Muscle layer of colon (tissue), 2 donors: ENCODE measurements around the gene CLIP1.
"Not testable (repeated sequence)": the region's sequence is repeated elsewhere in the genome, so short reads cannot be mapped to it uniquely, and the experiment has no call there.

Experiments used
- H3K27ac ChIP-seq: one replicate; pipeline ENCODE4 v1.7.0; 2013; ENCODE audit warnings: low read depth, mild to moderate bottlenecking, low read length, moderate library complexity
- H3K27me3 ChIP-seq, 2 donors: one replicate each; pipeline ENCODE4 v1.7.0; 2013; ENCODE audit warnings: low read length in 2 of 2, mild to moderate bottlenecking in 2 of 2; ENCODE audit not compliant: insufficient read depth in 2 of 2, control insufficient read depth in 1 of 2
- H3K36me3 ChIP-seq: one replicate; pipeline ENCODE4 v1.7.0; 2013; ENCODE audit warnings: mild to moderate bottlenecking, low read length; ENCODE audit not compliant: insufficient read depth
- H3K4me1 ChIP-seq: one replicate; pipeline ENCODE4 v1.7.0; 2013; ENCODE audit warnings: mild to moderate bottlenecking, low read length; ENCODE audit not compliant: insufficient read depth
- H3K4me3 ChIP-seq, 2 donors: one replicate each; pipeline ENCODE4 v1.7.0; 2013; ENCODE audit warnings: low read length in 2 of 2, low read depth in 1 of 2, mild to moderate bottlenecking in 1 of 2, moderate library complexity in 1 of 2
- H3K9ac ChIP-seq: one replicate; pipeline ENCODE4 v1.7.0; 2013; ENCODE audit warnings: low read length
- H3K9me3 ChIP-seq: one replicate; pipeline ENCODE4 v1.7.0; 2013; ENCODE audit warnings: mild to moderate bottlenecking, low read length
- donor health status: abdominal sarcoma.
- donor health status: Adenocarcinoma of cecum.

Gene CLIP1

DNA sequence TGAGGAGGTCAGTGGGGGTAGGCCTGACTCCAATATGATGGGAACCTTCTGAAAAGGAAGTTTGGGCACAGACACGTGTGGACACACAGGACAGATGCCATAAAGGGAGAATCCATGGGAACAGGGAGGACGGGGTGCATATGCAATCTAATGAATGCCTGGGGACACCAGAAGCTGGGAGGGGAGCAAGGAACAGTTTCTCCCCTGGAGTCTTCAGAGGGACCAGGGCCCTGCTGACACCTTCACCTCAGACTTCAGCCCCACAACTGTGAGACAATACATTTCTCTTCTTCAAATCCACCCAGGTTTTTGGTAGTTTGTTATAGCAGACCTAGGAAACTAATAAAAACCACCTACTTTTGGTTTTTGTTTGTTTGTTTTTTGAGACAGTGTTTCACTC, 35.2 kb upstream of the CLIP1 start:
- no peak overlapping the region for H3K9ac ChIP-seq

DNA sequence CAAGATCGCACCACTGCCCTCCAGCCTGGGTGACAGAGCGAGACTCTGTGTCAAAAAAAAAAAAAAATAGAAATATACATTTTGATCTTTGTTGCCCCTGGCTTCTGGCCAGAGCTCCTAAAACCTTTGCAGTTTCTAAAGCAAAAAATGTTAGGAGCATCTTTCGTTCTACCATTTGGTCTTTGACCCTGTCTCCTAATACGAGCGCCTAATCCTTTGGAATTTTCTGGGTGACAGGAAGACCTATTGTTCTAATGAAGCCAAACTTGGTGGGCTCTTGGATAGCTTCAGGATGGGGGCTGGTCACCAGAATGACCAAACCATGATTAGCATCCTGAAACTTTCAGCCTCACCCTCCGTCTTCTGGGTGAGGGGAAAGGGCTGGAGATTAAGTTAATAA, 32.3 kb upstream of the CLIP1 start:
- Histone ChIP-seq H3K36me3 (no peaks in the 10 kb centered on the region), H3K9me3 (no peaks in the 10 kb centered on the region), H3K9ac (no peak overlapping the region), H3K4me1 (no peaks in the 10 kb centered on the region), H3K27me3 (no peaks in the 10 kb centered on the region), H3K4me3 (no peak overlapping the region), H3K27ac (no peak overlapping the region)

More for the DNA sequence above, 35.2 kb upstream of the CLIP1 start:
- Histone ChIP-seq H3K27me3 (no peaks in the 10 kb centered on the region), H3K9me3 (no peaks in the 10 kb centered on the region), H3K4me1 (no peaks in the 10 kb centered on the region), H3K36me3 (no peaks in the 10 kb centered on the region), H3K4me3 (no peak overlapping the region), H3K27ac (no peak overlapping the region)

DNA sequence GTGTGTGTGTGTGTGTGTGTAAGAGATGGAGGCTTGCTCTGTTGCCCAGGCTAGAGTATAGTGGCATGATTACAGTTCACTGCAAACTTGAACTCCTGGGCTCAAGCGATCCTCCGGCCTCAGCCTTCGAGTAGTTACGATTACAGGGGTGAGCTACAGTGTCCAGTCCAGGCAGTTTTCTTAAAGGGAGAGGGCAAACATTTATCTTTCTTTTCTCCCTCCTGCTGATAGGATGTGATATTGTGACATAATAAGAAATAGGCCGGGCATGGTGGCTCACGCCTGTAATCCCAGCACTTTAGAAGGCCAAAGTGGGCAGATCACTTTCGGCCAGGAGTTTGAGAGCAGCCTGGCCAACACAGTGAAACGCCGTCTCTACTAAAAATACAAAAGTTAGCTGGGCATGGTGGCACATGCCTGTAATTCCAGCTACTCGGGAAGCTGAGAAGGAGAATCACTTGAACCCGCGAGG, 31.8 kb upstream of the CLIP1 start:
- H3K9ac ChIP-seq = no peak overlapping the region
- no peaks in the 10 kb centered on the region for H3K36me3 ChIP-seq
- no peak overlapping the region for H3K27ac ChIP-seq
- no peaks in the 10 kb centered on the region for H3K27me3 ChIP-seq
- no peak overlapping the region for H3K4me3 ChIP-seq
- no peaks in the 10 kb centered on the region for H3K9me3 ChIP-seq
- H3K4me1 ChIP-seq = no peaks in the 10 kb centered on the region

DNA sequence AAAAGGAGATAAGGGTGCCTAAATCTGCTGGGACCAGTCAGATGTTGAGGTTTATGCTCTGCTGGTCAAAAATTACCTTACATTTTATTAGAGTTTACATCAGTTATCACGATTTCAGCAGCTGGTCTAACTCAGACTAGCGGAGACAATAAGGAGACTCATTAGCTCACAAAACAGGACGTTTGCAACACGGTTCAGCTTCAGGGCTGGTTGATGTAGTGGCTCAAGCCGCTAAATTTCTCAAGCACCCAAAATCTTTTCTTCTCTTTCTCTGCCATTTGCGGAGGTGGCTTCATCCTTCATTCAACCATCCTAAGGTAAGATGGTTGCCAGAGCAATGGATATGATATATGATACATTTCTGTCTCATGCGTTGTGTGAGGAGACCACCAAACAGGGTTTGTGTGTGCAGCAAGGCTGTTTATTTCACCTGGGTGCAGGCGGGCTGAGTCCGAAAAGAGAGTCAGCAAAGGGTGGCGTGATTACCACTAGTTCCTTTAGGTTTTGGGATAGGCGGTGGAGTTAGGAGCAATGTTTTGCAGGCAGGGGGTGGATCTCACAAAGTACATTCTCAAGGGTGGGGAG, 30.3 kb upstream of the CLIP1 start:
- Histone ChIP-seq H3K4me1 (no peaks in the 10 kb centered on the region), H3K27me3 (no peaks in the 10 kb centered on the region), H3K27ac (no peak overlapping the region)

DNA sequence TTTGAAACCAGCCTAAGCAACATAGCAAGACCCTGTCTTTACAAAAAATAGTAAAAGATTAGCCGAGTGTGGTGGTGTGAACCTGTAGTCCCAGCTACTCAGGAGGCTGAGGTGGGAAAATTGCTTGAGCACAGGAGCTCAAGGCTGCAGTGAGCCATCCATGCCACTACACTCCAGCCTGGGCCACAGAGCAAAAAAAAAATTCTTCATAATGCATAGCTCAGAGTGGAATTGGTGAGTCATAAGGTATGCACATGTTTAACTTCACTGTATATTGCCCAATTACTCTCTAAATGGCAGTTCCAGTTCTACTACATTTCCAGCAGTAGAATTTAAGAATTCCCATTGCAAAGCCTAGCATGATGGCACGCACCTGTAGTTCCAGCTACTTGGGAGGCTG, 26.8 kb upstream of the CLIP1 start:
- no peaks in the 10 kb centered on the region for H3K4me1 ChIP-seq
- H3K27me3 ChIP-seq = no peaks in the 10 kb centered on the region
- no peak overlapping the region for H3K9ac ChIP-seq
- H3K4me3 ChIP-seq = no peak overlapping the region
- H3K36me3 ChIP-seq = no peaks in the 10 kb centered on the region
- H3K9me3 ChIP-seq = no peaks in the 10 kb centered on the region
- H3K27ac ChIP-seq = no peak overlapping the region

More for the DNA sequence above, 30.3 kb upstream of the CLIP1 start:
- Histone ChIP-seq H3K4me3 (no peak overlapping the region), H3K9ac (no peak overlapping the region), H3K36me3 (no peaks in the 10 kb centered on the region), H3K9me3 (no peaks in the 10 kb centered on the region)

DNA sequence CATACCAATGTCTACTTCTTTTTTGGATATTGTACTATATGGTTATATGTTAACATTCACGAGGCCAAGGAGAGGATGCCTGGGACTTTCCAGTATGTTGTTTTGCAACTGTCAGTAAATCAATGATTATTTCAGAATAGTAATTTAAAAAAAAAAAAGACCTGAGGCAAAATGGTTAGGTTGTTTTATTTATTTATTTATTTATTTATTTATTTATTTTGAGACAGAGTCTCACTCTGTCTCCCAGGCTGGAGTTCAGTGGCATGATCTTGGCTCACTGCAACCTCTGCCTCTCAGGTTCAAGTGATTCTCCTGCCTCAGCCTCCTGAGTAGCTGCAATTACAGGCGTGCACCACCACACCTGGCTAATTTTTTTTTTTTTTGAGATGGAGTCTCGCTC, 25.4 kb upstream of the CLIP1 start:
- H3K27me3 ChIP-seq, H3K4me1 ChIP-seq, H3K9me3 ChIP-seq, H3K36me3 ChIP-seq, H3K27ac ChIP-seq, H3K9ac ChIP-seq, H3K4me3 ChIP-seq: not testable (repeated sequence)

DNA sequence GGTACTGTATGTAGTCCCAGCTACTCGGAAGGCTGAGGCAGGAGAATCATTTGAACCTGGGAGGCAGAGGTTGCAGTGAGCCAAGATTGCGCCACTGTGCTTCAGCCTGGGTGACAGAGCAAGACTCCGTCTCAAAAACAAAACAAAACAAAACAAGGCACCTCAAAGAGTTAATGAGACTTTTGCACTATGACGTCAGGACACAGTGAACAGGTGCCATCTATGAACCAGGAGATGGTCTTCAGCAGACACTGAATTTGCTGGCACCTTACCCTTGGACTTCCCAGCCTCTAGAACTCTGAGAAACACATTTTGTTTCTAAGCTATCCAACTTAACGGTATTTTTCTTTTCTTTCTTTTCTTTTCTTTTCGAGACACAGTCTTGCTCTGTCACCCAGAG, 23.9 kb upstream of the CLIP1 start:
- H3K27me3 ChIP-seq, H3K4me3 ChIP-seq, H3K36me3 ChIP-seq, H3K27ac ChIP-seq, H3K9me3 ChIP-seq, H3K9ac ChIP-seq, H3K4me1 ChIP-seq: not testable (repeated sequence)

DNA sequence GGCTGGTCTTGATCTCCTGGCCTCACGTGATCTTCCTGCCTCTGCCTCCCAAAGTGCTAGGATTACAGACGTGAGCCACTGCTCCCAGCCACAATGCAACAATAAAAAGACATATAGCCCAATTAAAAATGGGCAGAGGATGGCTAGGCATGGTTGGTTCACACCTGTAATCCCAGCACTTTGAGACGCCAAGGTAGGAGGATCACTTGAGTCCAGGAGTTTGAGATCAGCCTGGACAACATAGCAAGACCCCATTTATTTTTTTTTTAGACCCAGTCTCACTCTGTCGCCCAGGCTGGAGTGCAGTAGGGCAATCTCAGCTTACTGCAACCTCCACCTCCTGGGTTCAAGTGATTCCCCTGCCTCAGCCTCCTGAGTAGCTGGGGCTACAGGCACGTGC, 21.6 kb upstream of the CLIP1 start:
- not testable (repeated sequence) for H3K9me3 ChIP-seq, H3K36me3 ChIP-seq, H3K9ac ChIP-seq, H3K4me1 ChIP-seq, H3K4me3 ChIP-seq, H3K27ac ChIP-seq, H3K27me3 ChIP-seq

DNA sequence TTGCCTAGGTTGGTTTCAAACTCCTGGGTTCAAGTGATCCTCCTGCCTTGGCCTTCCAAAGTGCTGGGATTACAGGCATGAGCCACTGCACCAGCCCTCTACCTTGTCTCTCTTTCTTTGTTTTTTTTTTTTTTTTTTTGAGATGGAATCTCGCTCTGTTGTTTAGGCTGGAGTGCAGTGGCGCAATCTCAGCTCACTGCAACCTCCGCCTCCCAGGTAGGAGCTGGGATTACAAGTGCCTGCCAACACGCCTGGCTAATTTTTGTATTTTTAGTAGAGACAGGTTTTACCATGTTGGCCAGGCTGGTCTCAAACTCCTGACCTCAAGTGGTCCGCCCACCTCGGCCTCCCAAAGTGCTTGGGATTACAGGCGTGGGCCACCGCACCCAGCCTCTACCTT, 16.4 kb upstream of the CLIP1 start:
- not testable (repeated sequence) for H3K27ac ChIP-seq, H3K27me3 ChIP-seq, H3K9ac ChIP-seq, H3K9me3 ChIP-seq, H3K4me3 ChIP-seq, H3K36me3 ChIP-seq
- H3K4me1 ChIP-seq = peaks cover 10% of the 10 kb centered on the region

DNA sequence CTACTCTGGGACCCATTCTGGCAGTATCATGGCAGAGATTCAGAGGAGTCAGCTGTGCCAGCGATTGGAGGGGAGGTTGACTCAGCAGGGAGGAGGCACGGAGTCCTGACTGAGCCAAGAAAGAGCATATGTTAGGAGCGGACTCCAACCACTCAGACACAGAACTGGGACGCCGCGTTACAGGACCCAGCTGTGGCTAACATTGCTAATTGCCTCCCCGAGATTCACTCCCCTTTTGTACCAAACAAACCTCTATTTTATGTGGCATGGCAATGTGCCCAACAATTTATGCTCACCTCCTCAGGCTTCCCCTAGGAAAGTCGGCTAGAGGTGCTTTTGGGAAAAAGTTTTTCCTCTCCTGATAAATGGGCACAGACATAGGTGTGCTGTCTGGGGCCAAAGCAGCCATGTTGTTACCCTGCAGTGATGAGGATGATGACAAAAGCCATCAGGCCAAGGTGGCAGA, 15.2 kb upstream of the CLIP1 start:
- H3K4me3 ChIP-seq = peak overlapping the region in 1 of 2 donors; percentile 5
- no peaks in the 10 kb centered on the region for H3K9me3 ChIP-seq
- H3K27me3 ChIP-seq = no peaks in the 10 kb centered on the region
- H3K36me3 ChIP-seq = no peaks in the 10 kb centered on the region
- H3K27ac ChIP-seq = no peak overlapping the region
- peaks cover 10% of the 10 kb centered on the region for H3K4me1 ChIP-seq
- H3K9ac ChIP-seq = no peak overlapping the region

DNA sequence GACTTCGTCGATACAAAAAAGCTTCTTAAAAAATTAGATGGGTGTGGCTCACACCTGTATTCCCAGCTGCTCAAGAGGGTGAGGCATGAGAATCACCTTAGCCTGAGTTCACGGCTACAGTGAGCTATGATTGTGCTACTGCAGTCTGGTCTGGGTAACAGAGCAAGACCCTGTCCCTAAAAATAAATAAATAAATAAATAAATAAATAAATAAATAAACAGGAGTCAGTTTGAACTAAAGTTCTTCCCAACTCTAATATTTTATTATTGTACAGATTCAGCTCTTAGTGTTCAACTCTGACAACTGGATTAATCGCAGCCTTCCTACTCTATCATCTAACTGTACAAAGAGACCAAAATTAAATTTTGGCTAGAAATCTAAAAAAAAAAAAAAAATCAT, 12.7 kb upstream of the CLIP1 start:
- Histone ChIP-seq H3K9ac (no peak overlapping the region), H3K27ac (no peak overlapping the region), H3K4me1 (peaks cover 10% of the 10 kb centered on the region), H3K27me3 (no peaks in the 10 kb centered on the region), H3K36me3 (no peaks in the 10 kb centered on the region), H3K9me3 (no peaks in the 10 kb centered on the region), H3K4me3 (no peak overlapping the region)

DNA sequence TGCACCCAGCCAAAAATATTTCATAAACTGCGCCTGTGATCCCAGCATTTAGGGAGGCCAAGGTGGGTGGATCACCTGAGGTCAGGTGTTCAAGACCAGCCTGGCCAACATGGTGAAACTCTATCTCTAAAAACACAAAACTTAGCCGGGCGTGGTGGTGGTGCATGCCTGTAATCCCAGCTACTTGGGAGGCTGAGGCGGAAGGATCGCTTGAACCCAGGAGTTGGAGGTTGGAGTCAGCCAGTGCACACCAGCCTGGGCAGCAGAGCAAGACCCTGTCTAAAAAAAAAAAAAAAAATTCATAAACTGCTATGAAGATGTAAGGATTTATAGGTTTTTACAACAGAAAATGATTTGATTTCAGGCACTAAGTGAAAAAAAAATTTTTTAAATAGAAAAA, 6.6 kb upstream of the CLIP1 start:
- H3K9ac ChIP-seq, H3K27ac ChIP-seq, H3K36me3 ChIP-seq, H3K4me3 ChIP-seq, H3K4me1 ChIP-seq, H3K9me3 ChIP-seq, H3K27me3 ChIP-seq: not testable (repeated sequence)
